HepG2 (cell line): ENCODE data around the gene MEAF6. TPM values are rescaled to one million over a fixed set of nuclear protein-coding genes. Genes with fewer than 3 reads are reported as not detected.

Experiments used
- ARID2 ChIP-seq: sonication (generic); formaldehyde crosslinking; IDR thresholded peaks from 2 replicates; pipeline ENCODE4 v1.8.1; 2022; ENCODE audit warnings: mild to moderate bottlenecking, missing genetic modification reagents, borderline replicate concordance
- HNRNPLL ChIP-seq: fragments of 200-400 bp; formaldehyde crosslinking; IDR thresholded peaks from 2 replicates; pipeline ENCODE4 v1.6.1; 2017; ENCODE audit warnings: mild to moderate bottlenecking, low read depth, low read length; ENCODE audit not compliant: poor library complexity, severe bottlenecking
- HOXD1 ChIP-seq: sonication (generic); formaldehyde crosslinking; IDR thresholded peaks from 2 replicates; pipeline ENCODE4 v1.5.0; 2020; ENCODE audit warnings: missing genetic modification reagents
- IKZF1 ChIP-seq: fragments of 450-650 bp; IDR thresholded peaks from 2 replicates; pipeline ENCODE4 v1.7.1; 2016
- MATR3 ChIP-seq: sonication (generic); formaldehyde crosslinking; IDR thresholded peaks from 2 replicates; pipeline ENCODE4 v1.4.0; 2020; ENCODE audit warnings: missing genetic modification reagents
- NFKB2 ChIP-seq: sonication (generic); formaldehyde crosslinking; IDR thresholded peaks from 2 replicates; pipeline ENCODE4 v1.4.0; 2020; ENCODE audit warnings: missing genetic modification reagents, borderline replicate concordance
- RARA ChIP-seq: IDR thresholded peaks from 2 replicates; pipeline ENCODE4 v1.6.1; 2016; ENCODE audit warnings: missing genetic modification reagents, missing compliant biosample characterization
- REPIN1 ChIP-seq: sonication (generic); formaldehyde crosslinking; IDR thresholded peaks from 2 replicates; pipeline ENCODE4 v1.8.0; 2022; ENCODE audit warnings: missing genetic modification reagents, low read depth, mild to moderate bottlenecking, borderline replicate concordance
- RNF2 ChIP-seq: fragments of 450-650 bp; conservative IDR thresholded peaks from 2 replicates; pipeline ENCODE4 v1.6.1; 2016; ENCODE audit warnings: low read depth
- RXRA ChIP-seq: sonication (generic); formaldehyde crosslinking; IDR thresholded peaks from 2 replicates; pipeline ENCODE4 v1.5.1; 2020; ENCODE audit warnings: missing genetic modification reagents
- SATB2 ChIP-seq: sonication (generic); formaldehyde crosslinking; IDR thresholded peaks from 2 replicates; pipeline ENCODE4 v1.5.0; 2020; ENCODE audit warnings: missing genetic modification reagents
- ZBTB3 ChIP-seq: sonication (generic); formaldehyde crosslinking; IDR thresholded peaks from 2 replicates; pipeline ENCODE4 v1.4.0; 2020; ENCODE audit warnings: low read depth, mild to moderate bottlenecking, moderate library complexity, missing genetic modification reagents, borderline replicate concordance
- ZEB1 ChIP-seq: IDR thresholded peaks from 2 replicates; pipeline ENCODE4 v1.6.1; 2012; ENCODE audit warnings: mild to moderate bottlenecking, low read depth, inconsistent platforms; ENCODE audit not compliant: insufficient replicate concordance
- ZNF547 ChIP-seq: sonication (generic); formaldehyde crosslinking; IDR thresholded peaks from 2 replicates; pipeline ENCODE4 v1.5.1; 2020; ENCODE audit warnings: mild to moderate bottlenecking, missing genetic modification reagents
- ZNF563 ChIP-seq: sonication (generic); formaldehyde crosslinking; IDR thresholded peaks from 2 replicates; pipeline ENCODE4 v1.8.0; 2022; ENCODE audit warnings: mild to moderate bottlenecking, moderate library complexity, missing genetic modification reagents
- ZNF652 ChIP-seq: IDR thresholded peaks from 2 replicates; pipeline ENCODE4 v1.6.1; 2016; ENCODE audit warnings: low read depth, borderline replicate concordance
- polyA plus RNA-seq, 8 experiments: library from polyadenylated mRNA; depleted of rRNA in 3 of 8; stranded (reverse) in 7 of 8; unstranded in 1 of 8; fragments of >200 nt; fragmentation: Illumina TruSeq in 4 of 8; extraction: Trizol in 4 of 8; gene quantifications; 2 replicates each; pipeline versions ENCODE4 v1.2.1 to v1.2.3, GENCODE V29; 2011 to 2016; ENCODE audit warnings: low read depth in 4 of 8, missing spikeins in 1 of 8, mixed read lengths in 1 of 8; ENCODE audit not compliant: insufficient read depth in 1 of 8
- total RNA-seq, 5 experiments: library from RNA; depleted of rRNA; stranded (reverse); fragments of >200 nt; fragmentation: Illumina TruSeq; extraction: Trizol; gene quantifications; 2 replicates each; pipeline ENCODE4 v1.2.3, GENCODE V29; 2016; ENCODE audit warnings: low read depth in 1 of 5
- TF ChIP-seq, protein P1 (sequence below): sonication (generic); formaldehyde crosslinking; IDR thresholded peaks from 2 replicates; pipeline ENCODE4 v1.8.0; 2022; ENCODE audit warnings: low read depth, missing genetic modification reagents
- TF ChIP-seq, protein P2 (sequence below): sonication (generic); formaldehyde crosslinking; IDR thresholded peaks from 2 replicates; pipeline ENCODE4 v1.5.1; 2020; ENCODE audit warnings: missing genetic modification reagents, mild to moderate bottlenecking, borderline replicate concordance
- TF ChIP-seq, protein P3 (sequence below): sonication (generic); formaldehyde crosslinking; IDR thresholded peaks from 2 replicates; pipeline ENCODE4 v1.8.0; 2022; ENCODE audit warnings: mild to moderate bottlenecking, missing genetic modification reagents, borderline replicate concordance
- TF ChIP-seq, protein P4 (sequence below): sonication (generic); formaldehyde crosslinking; IDR thresholded peaks from 2 replicates; pipeline ENCODE4 v1.9.0; 2022; ENCODE audit warnings: missing genetic modification reagents, mild to moderate bottlenecking, borderline replicate concordance
- TF ChIP-seq, protein P5 (sequence below): sonication (generic); formaldehyde crosslinking; IDR thresholded peaks from 2 replicates; pipeline ENCODE4 v1.5.0; 2020; ENCODE audit warnings: missing genetic modification reagents
- TF ChIP-seq, protein P6 (sequence below): sonication (generic); formaldehyde crosslinking; IDR thresholded peaks from 2 replicates; pipeline ENCODE4 v1.5.0; 2020; ENCODE audit warnings: missing genetic modification reagents

Gene MEAF6
- total and polyA plus RNA-seq, 2 of the 13 experiments (the other 11 are each of a cell fraction or from before 2014, with no cell fraction given) = 29.5 to 45.6 TPM

DNA sequence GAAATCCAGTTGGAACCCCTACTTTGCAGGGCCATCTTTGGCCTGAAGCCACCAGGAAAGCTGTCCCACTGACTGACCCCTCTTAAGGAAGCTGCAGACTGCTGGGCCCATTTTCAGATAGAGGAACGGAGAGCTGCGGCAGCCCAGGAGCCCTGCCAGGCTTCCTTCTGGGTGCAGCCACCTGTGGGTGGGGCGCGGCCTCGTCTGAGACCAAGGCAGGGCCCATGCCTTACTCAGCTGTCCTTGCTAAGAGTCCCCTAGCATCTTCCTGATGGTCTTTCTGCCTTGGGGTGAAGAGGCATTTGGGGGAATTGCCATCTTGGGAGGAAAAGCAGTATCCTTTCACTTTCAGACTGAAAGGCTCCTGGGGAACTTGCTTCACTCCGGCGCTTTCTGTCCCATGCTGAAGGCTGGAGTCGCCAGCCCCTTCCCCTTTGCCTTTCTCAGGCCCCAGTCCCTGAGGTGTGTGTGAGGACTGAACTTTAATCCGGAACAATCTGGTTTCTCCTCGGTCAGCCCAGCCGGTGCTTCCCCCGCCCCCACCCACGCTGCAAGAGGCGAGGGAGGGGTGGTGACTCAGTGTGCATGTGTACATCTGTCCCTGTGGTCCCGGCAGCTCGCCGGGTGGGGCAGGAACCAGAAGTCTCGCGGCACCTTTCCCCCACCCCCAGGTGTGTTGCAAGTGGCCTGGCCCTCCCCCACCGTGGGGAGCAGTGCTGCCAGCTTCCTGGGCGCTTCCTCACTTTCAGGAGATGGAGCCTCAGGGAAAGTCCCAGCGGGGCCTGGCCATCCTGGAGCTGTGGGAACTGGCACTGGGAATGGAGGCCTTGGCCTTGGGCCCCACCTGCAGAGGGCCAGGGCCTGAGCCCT, 35.1 kb downstream of the MEAF6 start (continued):
- TF ChIP-seq, protein P1, sequence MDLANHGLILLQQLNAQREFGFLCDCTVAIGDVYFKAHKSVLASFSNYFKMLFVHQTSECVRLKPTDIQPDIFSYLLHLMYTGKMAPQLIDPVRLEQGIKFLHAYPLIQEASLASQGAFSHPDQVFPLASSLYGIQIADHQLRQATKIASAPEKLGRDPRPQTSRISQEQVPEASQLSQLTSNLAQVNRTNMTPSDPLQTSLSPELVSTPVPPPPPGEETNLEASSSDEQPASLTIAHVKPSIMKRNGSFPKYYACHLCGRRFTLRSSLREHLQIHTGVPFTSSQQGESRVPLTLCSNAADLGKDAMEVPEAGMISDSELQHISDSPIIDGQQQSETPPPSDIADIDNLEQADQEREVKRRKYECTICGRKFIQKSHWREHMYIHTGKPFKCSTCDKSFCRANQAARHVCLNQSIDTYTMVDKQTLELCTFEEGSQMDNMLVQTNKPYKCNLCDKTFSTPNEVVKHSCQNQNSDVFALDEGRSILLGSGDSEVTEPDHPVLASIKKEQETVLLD (CRISPR knock-in tag) = 0 out of 2 replicates have a peak, but pooled peaks have one; percentile 45
- TF ChIP-seq ZBTB3 (CRISPR knock-in tag) (no peak), RNF2 (no peak), ZNF547 (no peak), NFKB2 (CRISPR knock-in tag) (peak; percentile 62; the same call in 1 of the 2 replicates), HOXD1 (CRISPR knock-in tag) (peak; percentile 55; the same call in 1 of the 2 replicates), IKZF1 (no peak), SATB2 (CRISPR knock-in tag) (no peak), MATR3 (CRISPR knock-in tag) (no peak), ZEB1 (peak; percentile 78), RARA (CRISPR knock-in tag) (peak; percentile 70), ARID2 (CRISPR knock-in tag) (no peak), HNRNPLL (peak; percentile 50), REPIN1 (CRISPR knock-in tag) (no peak), ZNF563 (CRISPR knock-in tag) (peak; percentile 91; the same call in 1 of the 2 replicates), ZNF652 (CRISPR knock-in tag) (no peak; the same call in 1 of the 2 replicates), RXRA (CRISPR knock-in tag) (peak; percentile 87)
- TF ChIP-seq, protein P2, sequence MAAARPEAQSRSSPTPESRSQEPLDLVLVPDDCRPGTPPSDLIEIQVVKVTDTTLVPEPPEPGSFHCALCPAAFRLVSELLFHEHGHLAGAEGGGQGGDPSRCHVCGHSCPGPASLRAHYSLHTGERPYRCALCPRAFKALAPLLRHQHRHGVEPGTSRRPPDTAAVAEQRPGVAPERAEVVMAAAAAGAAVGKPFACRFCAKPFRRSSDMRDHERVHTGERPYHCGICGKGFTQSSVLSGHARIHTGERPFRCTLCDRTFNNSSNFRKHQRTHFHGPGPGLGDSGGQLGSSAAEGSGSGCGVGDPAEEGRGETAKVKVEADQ (CRISPR knock-in tag) = no peak
- TF ChIP-seq, protein P3, sequence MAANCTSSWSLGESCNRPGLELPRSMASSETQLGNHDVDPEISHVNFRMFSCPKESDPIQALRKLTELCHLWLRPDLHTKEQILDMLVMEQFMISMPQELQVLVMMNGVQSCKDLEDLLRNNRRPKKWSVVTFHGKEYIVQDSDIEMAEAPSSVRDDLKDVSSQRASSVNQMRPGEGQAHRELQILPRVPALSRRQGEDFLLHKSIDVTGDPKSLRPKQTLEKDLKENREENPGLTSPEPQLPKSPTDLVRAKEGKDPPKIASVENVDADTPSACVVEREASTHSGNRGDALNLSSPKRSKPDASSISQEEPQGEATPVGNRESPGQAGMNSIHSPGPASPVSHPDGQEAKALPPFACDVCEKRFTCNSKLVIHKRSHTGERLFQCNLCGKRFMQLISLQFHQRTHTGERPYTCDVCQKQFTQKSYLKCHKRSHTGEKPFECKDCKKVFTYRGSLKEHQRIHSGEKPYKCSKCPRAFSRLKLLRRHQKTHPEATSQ (CRISPR knock-in tag) = no peak
- TF ChIP-seq, protein P4, sequence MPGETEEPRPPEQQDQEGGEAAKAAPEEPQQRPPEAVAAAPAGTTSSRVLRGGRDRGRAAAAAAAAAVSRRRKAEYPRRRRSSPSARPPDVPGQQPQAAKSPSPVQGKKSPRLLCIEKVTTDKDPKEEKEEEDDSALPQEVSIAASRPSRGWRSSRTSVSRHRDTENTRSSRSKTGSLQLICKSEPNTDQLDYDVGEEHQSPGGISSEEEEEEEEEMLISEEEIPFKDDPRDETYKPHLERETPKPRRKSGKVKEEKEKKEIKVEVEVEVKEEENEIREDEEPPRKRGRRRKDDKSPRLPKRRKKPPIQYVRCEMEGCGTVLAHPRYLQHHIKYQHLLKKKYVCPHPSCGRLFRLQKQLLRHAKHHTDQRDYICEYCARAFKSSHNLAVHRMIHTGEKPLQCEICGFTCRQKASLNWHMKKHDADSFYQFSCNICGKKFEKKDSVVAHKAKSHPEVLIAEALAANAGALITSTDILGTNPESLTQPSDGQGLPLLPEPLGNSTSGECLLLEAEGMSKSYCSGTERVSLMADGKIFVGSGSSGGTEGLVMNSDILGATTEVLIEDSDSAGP (CRISPR knock-in tag) = peak; percentile 71; the same call in 1 of the 2 replicates
- TF ChIP-seq, protein P5, sequence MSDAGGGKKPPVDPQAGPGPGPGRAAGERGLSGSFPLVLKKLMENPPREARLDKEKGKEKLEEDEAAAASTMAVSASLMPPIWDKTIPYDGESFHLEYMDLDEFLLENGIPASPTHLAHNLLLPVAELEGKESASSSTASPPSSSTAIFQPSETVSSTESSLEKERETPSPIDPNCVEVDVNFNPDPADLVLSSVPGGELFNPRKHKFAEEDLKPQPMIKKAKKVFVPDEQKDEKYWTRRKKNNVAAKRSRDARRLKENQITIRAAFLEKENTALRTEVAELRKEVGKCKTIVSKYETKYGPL (CRISPR knock-in tag) = no peak
- TF ChIP-seq, protein P6, sequence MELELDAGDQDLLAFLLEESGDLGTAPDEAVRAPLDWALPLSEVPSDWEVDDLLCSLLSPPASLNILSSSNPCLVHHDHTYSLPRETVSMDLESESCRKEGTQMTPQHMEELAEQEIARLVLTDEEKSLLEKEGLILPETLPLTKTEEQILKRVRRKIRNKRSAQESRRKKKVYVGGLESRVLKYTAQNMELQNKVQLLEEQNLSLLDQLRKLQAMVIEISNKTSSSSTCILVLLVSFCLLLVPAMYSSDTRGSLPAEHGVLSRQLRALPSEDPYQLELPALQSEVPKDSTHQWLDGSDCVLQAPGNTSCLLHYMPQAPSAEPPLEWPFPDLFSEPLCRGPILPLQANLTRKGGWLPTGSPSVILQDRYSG (CRISPR knock-in tag) = no peak
